Effector CD8-positive, alpha-beta T cell (primary cell): ENCODE data around the gene MIF.
A peak's percentile ranks its signal among the peaks of the same experiment; 100 is the strongest.
"Not testable (repeated sequence)": the region's sequence is repeated elsewhere in the genome, so short reads cannot be mapped to it uniquely, and the experiment has no call there.

Experiments used
- DNase-seq: peaks from one replicate; lab custom pipeline; 2025; lab: John Stamatoyannopoulos, UW

The MIF gene

DNA sequence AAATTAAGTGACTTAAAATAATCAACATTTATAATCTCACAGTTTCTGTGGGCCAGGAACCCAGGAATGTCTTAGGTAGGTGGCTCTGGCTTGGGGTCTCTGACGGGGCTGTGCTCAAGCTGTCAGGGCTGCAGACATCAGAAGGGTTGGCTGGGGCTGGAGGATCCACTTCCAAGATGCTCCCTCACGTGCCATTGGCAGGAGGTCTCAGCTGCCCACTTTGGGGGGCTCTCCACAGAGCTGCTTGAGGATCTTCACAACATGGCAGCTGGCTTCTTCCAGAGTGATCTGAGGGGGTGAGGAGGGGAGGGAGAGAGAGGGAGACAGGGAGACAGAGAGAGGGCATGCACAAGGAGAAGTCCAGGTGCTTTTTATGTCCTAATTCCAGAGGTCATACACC, 18.4 kb upstream of the MIF start:
- no peak for DNase-seq

DNA sequence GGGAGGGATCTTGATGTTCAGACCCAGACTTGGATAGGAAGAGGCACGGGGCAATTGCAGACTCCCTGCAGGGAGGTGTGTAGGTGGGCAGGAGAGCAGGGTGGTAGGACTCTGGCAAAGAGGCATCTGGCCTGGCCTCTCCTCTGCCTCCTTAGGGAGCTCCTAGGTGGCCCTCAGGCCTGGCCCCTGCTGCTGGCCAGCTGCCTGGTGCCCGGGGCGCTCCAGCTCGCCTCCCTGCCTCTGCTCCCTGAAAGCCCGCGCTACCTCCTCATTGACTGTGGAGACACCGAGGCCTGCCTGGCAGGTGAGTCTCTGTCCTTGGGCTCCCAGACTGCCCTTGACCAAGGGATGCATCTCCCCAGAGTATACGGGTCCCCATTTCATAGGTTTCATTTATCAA, 16.6 kb upstream of the MIF start:
- no peak for DNase-seq

DNA sequence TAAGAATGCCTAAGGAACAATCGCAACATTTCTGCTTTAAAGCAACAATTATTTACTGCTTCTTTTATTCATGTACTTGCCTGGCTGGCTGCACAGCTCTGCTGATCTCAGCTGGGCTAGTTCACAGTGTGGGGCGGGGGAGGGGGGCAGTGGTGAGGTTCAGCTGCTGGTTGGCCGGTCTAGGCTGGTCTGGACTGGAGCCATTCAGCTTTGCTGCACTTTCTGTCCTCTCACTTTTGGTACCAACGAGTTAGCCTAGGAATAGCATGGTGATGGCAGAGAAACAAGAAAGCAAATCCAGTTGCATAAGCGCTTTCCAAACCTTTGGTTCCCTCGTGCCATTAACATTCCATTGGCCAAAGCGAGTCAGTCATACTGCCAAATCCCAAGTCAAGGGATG, 16.0 kb upstream of the MIF start:
- no peak for DNase-seq

DNA sequence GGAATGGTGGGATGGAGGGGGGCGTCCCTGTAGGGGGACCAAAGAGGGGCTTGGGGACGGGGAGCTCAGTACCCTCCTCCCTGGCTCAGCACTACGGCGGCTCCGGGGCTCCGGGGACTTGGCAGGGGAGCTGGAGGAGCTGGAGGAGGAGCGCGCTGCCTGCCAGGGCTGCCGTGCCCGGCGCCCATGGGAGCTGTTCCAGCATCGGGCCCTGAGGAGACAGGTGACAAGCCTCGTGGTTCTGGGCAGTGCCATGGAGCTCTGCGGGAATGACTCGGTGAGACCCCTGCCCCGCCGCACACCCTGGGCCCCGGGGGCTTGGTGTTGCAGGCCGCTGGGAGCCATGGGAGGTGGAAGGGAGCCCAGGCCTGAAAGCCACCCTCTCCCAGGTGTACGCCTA, 11.8 kb upstream of the MIF start:
- no peak for DNase-seq

DNA sequence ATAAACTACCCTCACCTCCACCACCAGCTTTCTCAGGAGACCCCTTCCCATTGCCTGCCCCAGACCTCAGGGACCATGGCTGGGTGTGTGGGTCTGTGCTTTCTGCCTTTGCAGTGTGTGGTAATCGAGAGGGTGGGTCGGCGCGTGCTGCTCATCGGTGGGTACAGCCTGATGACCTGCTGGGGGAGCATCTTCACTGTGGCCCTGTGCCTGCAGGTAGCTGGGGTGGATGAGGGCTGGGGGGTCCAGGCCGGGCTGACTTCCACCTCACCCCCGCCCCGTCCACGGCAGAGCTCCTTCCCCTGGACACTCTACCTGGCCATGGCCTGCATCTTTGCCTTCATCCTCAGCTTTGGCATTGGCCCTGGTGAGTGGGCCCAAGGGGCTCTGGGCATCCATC, 10.5 kb upstream of the MIF start:
- no peak for DNase-seq

DNA sequence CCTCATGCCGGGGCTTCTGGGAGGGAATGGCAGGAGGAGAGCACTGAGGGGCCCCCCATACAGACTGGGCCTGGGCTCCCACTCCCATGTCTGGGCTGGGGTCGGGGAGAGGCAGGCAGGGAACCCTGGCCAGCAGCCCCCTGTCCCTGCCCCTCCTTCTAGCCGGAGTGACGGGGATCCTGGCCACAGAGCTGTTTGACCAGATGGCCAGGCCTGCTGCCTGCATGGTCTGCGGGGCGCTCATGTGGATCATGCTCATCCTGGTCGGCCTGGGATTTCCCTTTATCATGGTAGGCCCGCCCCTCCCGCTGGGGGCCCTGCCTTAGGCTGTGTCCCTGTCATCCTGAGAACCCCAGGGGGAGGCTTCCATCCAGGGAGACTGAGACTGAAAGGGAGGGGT, 10.0 kb upstream of the MIF start:
- DNase-seq = no peak

DNA sequence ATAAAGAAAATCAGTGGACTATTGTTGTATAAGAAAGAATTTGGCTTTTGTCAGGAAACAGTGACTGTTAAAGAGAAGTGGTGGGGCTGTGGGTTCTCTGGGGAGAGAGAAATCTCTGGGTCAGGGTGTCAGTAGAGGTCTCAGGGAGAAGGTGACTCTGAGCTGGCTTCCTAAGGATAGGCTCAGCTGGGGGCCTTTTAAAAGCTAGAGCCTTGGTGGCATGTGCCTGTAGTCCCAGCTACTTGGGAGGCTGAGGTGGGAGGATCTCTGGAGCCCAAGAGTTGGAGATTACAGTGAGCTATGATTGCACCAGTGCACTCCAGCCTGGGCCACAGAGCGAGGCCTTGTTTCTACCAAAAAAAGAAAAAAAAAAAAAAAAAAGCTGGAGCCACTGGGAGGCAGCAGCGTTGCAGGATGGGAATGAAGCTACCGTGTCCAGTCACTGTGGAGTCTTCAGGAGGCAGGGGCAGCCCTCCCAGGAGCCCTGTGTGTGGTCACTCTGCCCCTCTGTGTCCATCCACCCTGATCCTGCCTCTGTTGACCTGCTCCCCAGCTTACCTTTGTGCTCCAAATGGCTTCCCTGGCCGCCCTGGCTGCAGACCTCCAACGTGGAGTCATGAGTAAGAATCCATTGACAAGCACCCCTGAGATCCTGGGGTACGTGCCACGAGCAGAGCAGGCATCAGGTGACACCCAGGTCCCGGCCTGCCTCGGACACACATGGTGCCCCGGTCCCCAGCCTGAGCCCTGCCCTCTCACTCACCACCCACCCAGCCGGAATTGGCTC, 5.4 kb upstream of the MIF start:
- no peak for DNase-seq

DNA sequence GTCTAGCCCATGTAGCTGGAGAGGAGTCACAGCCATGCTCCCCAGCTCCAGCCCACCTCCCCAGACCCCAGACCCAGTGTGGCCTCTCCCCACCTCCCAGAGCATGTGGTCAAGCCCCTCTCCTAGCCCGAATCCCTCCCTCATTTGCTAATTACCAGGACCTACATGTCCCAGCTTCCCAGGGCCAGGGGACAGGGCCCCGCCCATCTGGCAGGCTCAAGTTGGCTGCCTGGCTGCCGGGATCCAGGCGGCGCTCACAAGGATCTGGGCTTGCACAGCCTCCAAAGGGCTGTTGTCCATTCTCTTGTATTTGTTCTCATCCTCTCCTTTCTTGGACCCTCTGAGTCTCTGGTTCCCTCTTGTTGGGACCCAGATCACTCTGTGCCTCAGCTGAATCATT, 4.6 kb upstream of the MIF start:
- DNase-seq = no peak

DNA sequence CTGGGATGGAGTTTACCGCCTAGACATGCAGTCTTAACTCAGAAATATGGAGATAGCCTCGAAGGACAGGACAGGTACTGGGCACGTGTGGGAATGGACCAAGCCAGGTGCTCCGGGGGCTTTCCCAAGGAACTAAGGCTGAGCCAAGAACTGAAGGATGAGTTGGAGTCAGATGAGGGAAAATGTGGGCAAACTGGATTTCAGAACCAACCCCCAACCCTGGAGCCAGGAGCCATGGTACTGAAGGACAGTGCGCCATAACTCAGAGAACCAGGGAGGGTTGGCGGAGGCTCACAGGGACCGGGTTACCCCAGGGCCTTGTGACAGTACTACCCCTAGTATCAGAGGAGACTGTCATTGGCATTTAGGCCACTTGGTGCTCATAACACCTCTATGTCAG, 2.5 kb upstream of the MIF start:
- DNase-seq = no peak

DNA sequence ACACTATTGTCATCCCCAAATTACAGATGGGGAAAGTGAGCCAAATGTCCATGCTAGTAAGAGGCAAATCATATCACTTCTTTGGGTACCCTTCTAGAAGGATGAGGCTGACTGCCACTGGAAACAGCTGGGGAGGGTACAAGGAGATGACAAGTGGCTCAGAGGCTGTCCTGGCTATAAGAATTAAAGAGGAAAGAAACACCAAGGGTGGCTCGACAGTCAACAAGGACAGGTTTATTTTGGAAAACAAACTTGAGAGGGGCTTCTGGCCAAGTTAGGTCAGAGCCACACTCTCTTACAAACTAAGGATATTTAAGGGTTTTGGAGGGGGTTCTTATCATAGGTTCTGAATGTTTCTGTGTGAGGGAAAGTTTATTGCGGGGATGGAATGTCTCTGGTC, 2.1 kb upstream of the MIF start:
- DNase-seq = no peak

DNA sequence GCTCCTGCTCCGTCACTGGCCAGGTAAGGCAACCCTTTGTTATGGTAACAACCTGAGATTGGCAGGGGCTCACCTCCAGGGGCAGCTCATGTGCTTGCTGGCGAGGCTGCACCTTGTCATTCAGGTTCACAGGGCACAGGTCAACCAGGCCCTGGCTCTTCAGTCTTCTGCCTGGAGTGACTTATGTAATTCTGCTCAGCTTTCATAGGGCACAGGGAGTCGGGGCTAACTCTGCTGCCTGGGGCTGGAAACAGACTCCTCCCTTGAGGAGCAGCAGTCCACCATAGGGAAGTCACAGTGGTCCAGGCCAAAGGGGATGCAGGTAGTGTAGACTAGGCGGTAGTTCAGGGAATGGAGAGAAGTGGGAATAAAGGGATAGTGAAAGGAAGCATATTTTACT, 1.5 kb upstream of the MIF start:
- no peak for DNase-seq

DNA sequence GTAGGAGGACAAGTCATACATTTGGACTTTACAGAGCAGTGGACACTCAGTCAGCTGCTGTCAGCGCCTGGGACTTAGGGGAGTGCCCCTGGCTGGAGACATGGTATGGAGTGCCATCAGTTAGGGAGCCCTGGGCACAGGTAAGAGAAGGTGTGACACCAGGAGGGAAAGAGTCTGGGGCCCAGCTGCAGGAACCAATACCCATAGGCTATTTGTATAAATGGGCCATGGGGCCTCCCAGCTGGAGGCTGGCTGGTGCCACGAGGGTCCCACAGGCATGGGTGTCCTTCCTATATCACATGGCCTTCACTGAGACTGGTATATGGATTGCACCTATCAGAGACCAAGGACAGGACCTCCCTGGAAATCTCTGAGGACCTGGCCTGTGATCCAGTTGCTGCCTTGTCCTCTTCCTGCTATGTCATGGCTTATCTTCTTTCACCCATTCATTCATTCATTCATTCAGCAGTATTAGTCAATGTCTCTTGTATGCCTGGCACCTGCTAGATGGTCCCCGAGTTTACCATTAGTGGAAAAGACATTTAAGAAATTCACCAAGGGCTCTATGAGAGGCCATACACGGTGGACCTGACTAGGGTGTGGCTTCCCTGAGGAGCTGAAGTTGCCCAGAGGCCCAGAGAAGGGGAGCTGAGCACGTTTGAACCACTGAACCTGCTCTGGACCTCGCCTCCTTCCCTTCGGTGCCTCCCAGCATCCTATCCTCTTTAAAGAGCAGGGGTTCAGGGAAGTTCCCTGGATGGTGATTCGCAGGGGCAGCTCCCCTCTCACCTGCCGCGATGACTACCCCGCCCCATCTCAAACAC, 850 bp upstream of the MIF start:
- no peak for DNase-seq

DNA sequence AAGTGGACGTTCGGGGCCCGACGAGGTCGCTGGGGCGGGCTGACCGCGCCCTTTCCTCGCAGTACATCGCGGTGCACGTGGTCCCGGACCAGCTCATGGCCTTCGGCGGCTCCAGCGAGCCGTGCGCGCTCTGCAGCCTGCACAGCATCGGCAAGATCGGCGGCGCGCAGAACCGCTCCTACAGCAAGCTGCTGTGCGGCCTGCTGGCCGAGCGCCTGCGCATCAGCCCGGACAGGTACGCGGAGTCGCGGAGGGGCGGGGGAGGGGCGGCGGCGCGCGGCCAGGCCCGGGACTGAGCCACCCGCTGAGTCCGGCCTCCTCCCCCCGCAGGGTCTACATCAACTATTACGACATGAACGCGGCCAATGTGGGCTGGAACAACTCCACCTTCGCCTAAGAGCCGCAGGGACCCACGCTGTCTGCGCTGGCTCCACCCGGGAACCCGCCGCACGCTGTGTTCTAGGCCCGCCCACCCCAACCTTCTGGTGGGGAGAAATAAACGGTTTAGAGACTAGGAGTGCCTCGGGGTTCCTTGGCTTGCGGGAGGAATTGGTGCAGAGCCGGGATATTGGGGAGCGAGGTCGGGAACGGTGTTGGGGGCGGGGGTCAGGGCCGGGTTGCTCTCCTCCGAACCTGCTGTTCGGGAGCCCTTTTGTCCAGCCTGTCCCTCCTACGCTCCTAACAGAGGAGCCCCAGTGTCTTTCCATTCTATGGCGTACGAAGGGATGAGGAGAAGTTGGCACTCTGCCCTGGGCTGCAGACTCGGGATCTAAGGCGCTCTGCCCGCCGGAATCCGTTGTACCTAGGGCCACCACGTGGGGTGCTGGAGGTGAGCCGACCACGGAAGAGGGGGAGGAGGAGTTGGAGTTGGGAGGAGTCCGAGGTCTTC, 771 bp downstream of the MIF start:
- peak; percentile 43 for DNase-seq

DNA sequence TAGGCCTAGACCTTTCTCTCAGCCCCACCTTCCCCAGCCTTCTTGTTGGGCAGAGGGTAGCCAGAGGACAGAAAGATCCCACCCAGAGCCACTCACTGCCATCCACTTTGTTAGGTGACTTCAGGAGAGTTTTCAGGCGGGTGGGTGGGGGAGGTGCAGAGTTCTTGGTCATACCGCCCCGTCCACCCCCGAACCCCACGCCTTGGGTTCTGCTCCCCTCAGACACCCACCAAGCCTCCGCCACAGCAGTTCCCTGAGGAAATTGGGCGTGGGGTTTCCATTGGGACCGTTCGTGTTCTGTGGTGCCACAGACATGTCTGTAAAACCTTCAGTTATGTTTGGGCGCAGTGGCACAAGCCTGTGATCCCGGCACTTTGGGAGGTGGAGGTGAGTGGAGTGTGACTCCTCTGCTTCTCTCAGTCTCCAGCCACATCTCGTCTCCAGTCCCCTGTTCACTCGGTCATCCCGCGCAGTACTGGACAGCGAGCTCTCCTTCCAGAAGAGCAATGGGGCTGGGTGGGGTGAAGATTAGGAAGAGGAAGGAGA, 1.5 kb downstream of the MIF start:
- DNase-seq = no peak

DNA sequence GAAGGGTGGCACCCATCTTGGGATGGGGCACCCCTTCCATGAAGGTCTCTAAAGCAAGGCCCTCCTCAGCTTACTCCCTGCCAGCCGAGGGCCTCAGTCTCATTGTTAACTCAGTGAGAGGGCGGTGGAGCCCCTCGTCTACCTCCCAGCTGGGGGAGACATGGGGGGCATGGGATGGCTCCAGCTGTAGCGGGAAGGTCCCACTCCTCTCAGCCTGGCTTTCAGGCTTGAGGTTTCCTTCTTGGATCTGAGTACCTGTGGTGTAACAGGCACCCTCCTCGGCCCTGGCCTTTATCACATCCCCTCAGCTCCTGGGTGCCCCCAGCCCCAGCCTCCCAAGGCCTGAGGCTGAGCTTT, 2.0 kb downstream of the MIF start:
- DNase-seq = no peak

DNA sequence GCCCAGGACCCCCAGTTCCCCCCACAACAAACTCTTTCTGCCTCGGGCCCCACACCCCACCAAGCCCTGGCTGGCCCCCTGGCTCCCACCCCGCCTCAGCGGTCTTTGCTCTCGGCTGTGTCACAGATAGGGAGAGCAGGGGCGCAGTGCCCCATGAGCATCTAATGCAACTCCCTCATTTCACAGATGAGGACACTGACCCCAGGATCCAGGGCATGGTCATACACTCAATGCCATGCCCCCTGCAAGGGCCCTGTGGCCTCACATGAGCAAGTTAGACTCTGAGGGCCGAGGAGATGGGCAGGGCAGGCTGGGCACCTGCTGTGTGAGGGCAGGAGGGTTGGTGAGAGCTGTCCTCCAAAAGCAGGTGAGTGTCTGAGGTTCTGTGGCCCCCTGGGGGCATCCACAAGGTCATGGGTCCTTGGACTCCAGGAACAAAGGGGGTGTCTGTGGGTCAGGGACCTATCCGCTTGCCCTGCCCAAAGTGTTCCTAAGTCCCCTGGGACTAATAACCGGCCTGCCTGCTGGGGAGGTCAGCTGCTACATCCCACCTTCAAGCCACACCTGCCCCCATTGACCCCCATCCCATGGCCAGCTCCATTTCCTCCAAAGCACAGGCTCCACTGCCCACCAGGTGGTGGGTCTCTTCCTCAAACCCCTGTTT, 2.5 kb downstream of the MIF start:
- no peak for DNase-seq

DNA sequence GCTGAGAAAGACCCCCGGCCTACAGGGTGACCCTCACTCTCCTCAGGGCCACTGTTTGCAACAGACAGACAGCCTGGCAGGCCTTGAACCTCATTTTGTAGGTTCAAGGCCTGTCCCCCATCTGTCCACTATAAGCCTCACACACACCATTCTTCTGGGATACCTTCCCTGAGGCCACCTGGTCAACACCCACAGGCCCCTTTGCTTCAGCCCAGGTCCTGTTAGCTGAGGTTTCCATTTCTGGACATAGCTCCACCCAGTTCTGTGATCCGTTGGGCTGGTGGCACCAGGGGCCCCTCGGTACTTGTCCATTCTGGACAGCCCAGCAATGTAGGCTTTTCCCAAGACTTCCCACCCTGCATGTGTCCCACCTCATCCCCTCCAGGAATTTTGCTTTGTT, 3.1 kb downstream of the MIF start:
- DNase-seq = no peak

DNA sequence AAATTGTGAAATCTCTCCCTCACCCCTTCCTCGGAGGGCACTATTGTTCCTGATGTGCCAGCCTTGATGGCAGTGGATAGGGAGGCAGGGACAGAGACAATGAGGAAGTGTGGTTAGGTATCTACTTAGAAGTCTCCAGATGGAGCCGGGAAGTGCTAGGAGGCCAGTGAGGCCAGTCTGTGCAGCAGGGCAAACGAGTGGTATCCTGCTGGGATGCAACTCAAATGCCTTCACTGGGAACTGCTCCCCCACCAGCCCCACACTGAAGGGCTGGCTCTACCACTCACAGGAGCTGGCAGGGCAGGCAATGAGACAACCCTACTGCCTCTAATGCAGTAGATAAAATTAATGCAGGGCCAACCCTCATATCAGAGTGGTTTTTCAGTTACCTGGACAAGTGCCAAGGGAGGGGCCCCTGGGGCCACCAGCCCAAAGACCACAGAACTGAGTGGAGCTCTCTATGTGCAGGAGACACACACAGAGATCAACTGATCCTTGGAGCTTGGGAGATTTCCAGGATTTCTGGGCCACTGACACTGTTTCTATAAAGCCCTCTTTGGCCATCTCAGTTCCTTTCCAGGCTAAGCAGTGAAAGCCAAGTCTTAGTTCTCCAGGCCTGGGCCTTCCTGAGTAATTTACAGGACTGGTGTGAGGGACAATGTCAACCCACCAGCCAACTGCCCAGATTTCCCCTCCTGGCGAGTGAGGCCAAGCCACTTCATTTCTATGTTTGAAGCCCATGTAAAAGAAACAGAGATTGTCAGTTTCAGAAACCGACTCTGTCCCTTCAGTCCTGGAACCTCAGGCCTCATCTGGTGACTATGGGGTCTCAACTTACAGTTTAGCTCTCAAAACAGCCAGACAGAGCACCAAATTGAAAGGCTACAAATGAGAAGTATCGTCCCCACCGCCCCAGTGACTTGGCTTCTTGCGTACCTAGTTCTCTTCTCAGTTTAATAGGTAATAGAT, 4.1 kb downstream of the MIF start:
- no peak for DNase-seq

DNA sequence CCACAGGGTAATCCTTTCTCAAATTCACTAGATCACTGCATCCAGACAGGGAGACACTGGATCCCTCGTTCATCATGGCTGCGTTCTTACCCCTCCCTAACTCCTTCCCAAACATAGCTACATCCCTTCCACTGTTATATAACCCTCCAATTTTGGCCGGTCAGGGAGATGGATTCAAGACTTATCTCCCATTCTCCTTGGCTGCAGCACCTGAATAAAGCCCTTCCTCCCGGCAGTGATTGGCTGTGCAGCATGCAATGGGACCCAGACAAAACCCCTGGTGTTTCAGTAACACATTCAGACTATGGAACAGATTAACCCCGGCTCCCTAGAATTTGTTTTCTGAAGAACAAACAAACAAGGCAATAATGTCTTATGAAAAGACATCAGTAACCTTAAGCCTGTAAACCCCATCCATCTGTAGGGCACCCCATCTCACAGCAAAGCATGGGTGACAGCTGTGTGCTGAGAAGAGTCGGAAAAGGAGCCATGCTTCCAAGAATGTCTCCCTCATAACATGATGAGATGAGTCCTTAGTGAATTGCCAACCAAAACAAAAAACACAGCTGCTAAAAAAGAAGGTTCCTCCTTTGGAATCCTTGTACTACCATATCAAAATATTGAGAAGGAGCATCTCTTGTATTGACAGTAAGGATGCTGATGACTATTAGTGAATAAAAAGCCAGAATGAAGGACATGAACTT, 5.0 kb downstream of the MIF start:
- no peak for DNase-seq

DNA sequence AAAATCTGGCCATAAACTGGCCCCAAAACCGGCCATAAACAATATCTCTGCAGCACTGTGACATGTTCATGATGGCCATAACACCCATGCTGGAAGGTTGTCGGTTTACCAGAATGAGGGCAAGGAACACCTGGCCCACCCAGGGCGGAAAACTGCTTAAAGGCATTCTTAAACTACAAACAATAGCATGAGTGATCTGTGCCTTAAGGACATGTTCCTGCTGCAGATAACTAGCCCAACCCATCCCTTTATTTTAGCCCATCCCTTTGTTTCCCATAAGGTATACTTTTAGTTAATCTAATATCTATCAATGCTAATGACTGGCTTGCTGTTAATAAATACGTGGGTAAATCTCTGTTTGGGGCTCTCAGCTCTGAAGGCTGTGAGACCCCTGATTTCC, 6.0 kb downstream of the MIF start:
- DNase-seq = not testable (repeated sequence)
